Activated naive CD8-positive, alpha-beta T cell treated with anti-CD3 and anti-CD28 coated beads, Interleukin-2, amount 50 U/mL, for 16 hours (primary cell): ENCODE measurements around the gene PTPRD.
"Not testable (repeated sequence)": the region's sequence is repeated elsewhere in the genome, so short reads cannot be mapped to it uniquely, and the experiment has no call there.

Experiments used
- DNase-seq: peaks from one replicate; pipeline ENCODE4 v3.0.0-alpha.2; 2020; ENCODE audit warnings: low read depth, low spot score

PTPRD gene

DNA sequence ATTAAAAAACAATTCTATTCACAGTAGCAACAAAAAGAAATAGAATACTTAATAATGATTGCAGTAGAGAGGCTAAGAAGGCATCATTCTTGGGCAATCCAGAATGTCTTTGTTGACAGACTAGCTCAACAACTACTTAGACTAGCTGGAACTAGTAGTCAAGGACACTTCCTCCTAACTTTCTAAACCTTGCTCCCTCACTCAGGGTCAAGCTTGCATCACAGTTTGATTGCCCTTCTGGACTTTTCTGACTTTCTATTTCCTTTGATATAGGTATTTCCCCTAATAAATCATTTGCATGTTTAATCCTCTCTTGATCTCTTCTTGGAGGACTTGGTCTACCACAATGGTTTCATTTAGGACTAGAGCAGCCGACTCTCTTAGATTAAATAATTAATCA, 1107.9 kb downstream of the PTPRD start:
- no peak for DNase-seq

GRCh38 chr9:9499546-9499945, 1113.3 kb downstream of the PTPRD start:
- DNase-seq: no peak

GRCh38 chr9:9498846-9499245, 1114.0 kb downstream of the PTPRD start:
- DNase-seq: no peak

DNA sequence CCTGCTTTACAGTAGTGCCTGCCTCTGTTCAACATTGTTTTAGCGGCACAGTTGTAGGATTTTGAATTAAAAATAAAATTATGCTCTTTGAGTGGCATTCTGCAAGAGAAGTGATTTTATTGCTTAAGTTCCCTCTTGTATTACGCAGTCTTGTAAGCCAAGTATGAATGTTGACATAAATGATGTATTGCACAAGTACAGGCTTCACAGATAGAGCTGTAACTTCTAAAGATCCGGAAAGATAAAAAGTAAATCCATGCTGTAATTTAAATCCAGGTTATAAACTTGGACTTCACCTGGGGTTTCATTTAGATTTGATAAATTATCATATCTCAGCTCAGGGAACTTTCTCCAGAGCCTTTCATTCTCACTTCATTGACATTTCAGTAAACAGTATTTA, 1114.7 kb downstream of the PTPRD start:
- DNase-seq: no peak

- no peak for DNase-seq
Measured at GRCh38 chr9:9494336-9494735, 1118.5 kb downstream of the PTPRD start.

DNA sequence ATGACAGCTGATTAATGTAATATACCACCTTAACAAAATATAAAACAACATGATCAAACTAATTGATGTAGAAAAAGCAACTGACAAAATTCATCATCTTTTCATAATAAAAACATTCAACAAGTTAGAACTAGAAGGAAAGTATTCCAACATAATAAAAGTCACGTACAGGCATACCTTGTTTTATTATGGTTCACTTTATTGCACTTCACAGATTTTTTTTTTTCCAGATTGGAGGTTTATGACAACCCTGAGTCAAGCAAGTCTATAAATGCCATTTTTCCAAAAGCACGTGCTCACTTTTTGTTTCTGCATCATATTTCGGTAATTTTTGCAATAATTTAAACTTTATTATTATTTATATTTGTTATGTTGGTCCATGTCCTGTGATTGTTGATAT, 1120.3 kb downstream of the PTPRD start:
- DNase-seq: no peak

GRCh38 chr9:9489183-9489582, 1123.6 kb downstream of the PTPRD start:
- no peak for DNase-seq

GRCh38 chr9:9483175-9483574, 1129.6 kb downstream of the PTPRD start:
- no peak for DNase-seq

GRCh38 chr9:9478741-9479140, 1134.1 kb downstream of the PTPRD start:
- no peak for DNase-seq

DNA sequence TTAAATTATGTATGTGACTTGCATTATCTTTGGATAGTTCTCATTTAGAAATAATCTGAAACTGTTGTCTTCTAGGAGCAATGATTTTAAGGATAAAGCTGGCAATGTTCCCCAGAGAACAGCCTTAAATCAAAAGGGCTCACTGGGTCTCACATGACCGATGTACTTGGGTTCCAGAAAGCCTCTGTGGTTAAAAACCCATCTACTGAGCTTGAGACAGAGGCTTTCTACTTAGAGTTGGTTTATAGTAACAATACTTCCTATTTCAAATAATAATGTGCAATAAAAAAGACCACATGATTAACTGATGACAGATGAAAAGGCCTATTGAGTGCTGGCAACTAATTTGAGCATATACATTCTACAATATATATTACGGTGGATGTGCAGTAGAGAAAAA, 1143.5 kb downstream of the PTPRD start:
- DNase-seq: no peak

GRCh38 chr9:9441874-9442273, 1170.9 kb downstream of the PTPRD start:
- not testable (repeated sequence) for DNase-seq

DNA sequence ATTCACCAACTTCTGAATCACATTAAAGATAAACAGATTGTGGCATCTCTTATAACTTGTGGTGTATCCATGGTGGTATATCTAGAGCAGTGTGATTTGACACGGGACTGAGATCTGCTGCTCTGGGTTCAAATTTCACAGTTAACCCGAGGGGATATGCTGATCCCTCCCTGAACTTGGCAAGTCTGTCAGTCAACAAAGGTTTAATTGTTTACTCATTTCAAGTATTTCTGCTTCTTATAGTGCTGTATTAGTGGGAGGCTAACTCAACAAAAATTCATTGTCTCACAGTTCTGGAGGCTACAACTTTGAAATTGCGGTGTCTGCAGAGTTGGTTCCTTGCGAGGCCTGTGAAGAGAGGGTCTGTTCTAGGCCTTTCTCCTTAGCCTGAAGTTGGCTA, 1175.2 kb downstream of the PTPRD start:
- no peak for DNase-seq

GRCh38 chr9:9426454-9426853, 1186.3 kb downstream of the PTPRD start:
- not testable (repeated sequence) for DNase-seq

DNA sequence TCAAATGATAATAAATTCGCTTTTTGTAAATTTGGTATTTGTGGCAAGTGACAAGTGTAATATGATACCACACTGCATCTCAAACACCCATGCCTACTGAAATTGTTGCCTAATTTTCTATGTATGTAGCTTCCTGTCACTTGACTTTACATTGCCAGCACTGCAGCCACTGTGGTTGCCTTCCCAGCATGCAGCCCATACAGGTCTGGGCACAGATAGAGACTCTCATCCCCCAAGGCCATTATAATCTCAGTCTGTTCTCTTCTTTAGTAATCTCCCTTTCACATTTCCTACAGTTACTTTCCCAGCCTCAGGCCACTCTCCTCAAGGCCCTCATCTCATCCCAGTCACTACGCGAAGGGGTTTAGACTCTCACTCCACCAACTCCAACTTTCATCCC, 1200.6 kb downstream of the PTPRD start:
- no peak for DNase-seq

DNA sequence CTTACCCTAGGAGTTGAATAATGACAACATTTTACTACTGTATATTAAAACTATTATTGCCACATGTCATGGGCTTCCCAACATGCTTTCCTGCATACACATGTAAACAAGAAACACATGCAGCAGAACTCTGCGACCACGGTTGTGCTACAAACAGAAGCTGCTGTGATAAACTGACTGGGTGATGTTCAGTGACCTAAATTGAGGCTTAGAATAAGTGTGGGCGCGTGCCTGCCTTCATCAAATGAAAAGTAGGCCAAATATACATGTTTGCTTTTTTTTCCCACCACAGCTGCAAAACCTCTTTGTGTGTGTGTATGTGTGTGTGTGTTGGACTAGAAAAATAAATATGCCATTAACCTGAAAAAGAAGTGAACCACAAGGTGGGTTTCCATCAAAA, 1202.1 kb downstream of the PTPRD start:
- DNase-seq: no peak

DNA sequence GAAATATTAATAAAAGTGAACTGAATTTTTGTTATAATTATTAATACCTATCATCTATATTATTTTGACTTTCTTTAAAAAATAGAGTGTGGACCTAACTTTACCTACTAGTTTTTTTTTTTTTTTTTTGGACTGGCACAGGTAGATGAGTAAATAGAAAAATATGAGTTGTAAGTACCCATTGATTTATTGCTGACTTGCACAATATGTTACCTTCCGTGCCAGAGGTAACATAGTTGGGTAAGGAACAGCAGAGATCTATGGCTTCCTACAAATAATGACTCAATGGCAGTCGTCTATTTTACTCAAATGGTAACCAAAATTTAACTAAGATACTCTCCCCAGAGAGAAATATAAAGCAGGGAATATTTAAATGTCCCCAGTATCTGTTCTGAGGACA, 1212.8 kb downstream of the PTPRD start:
- no peak for DNase-seq

DNA sequence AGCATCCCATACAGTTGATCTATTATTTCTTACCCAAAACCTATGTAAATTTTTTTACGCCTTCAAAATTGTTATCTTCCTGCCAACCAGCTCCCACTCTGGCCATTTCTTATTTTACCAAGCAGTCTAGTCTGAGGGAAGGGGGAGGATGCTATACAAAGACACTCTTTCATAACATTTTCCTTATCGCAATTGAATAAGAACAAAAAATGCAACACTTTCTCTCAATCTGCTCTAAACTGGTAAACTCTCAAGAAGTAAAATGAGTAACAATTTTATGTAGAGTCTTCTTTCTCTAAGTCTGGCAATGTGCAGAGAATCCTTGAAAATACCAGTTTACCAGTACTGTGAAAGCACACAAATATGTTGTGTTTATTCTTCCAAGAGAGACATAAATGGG, 1216.3 kb downstream of the PTPRD start:
- DNase-seq: no peak

DNA sequence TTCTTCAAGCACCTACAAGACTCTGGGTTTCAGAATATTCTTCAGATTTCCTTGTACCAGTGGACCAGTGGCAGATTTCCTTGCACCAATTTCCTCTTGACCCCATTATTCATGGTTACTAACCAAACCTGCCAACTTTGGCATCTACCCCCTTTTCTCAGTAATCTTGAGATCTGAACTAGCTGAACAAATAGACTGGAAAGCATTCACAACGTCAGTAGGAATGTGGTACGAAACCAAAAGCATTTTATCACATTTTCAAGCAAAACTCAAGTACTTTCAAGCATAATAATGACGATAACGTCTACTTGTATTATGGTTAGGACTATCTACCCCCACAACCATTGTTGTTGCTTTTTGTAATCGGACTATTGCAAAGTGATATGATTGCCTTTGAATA, 1217.3 kb downstream of the PTPRD start:
- DNase-seq: no peak

DNA sequence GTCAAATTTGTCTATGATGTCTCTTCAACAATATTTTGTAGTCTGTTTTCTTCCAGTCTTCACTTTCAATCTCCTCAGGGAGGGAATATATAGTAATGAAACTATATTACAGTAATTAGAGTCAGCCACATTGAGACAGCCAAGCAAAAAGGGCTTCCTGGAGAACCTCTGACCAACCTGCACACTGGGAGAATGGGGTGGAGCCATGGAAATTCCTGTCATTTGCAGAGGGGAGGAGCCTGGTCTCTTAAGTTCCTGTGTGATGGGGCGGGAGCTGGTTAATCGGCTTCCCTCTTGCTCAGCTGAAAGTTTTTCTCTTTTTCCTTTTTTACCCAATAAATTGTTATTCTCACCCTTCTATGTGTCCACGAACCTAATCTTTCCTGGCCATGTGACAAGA, 1220.0 kb downstream of the PTPRD start:
- DNase-seq: no peak

GRCh38 chr9:9389904-9390303, 1222.9 kb downstream of the PTPRD start:
- no peak for DNase-seq

- no peak for DNase-seq
Measured at GRCh38 chr9:9387511-9388115, 1225.2 kb downstream of the PTPRD start.

DNA sequence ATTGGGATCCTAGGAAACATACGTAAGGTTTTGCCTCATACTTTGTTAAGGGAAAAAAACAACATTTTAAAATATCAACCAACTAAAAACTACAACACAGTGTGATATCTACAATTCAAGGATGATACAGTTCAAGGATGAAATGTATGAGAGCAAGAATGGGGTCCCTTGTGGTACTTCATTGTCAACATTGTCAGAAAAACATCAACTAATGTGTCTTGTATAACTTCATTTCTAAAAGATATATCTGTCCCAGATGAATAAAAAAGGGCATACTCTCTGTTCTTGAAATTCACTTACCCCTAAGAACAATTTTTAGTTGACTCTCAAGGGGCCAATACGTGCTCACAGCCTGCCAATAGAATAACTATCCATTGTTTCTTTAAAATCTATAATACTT, 1250.5 kb downstream of the PTPRD start:
- DNase-seq: no peak

DNA sequence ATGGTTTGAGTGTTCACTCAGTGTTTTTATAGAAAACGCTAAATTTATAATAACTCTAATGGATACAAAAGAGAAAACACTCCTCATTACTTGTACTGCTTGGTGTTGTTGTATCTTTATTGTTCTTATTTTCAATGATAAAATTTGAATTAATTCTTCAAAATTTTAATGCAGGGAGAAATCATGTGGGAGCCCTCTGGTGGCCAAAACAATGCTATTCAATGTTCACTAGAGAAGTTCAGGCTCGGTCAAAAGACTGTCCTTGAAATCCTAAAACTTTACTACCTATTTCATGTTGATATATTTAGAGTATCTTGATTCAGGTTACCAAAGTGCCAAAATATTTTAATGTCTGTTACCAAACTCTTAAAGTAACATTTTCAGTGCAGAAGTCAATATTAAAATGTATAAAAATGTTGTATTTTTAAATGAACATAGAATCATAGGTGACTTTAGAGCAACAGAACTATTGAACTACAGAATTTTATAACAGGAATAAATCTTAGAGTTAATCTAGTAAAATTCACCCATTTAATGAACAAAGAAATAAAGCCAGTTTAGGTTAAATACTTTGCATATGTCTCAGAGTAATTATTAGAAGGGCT, 1259.8 kb downstream of the PTPRD start:
- DNase-seq: no peak

GRCh38 chr9:9341203-9341602, 1271.6 kb downstream of the PTPRD start:
- no peak for DNase-seq
